T-helper 2 cell (primary cell): ENCODE results near the gene RPS19BP1.

Source experiments
- DNase-seq, 5 experiments: peaks; one replicate each; pipeline versions ENCODE4 v3.0.0 to v3.0.0-alpha.2; 2012 to 2022
- total RNA-seq, 2 donors: gene quantifications; one replicate each; lab custom pipeline; 2026; lab: John Stamatoyannopoulos, UW

The RPS19BP1 gene, protein sequence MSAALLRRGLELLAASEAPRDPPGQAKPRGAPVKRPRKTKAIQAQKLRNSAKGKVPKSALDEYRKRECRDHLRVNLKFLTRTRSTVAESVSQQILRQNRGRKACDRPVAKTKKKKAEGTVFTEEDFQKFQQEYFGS
- 37.3 to 42.1 reads per million in 2 donors for total RNA-seq

DNA sequence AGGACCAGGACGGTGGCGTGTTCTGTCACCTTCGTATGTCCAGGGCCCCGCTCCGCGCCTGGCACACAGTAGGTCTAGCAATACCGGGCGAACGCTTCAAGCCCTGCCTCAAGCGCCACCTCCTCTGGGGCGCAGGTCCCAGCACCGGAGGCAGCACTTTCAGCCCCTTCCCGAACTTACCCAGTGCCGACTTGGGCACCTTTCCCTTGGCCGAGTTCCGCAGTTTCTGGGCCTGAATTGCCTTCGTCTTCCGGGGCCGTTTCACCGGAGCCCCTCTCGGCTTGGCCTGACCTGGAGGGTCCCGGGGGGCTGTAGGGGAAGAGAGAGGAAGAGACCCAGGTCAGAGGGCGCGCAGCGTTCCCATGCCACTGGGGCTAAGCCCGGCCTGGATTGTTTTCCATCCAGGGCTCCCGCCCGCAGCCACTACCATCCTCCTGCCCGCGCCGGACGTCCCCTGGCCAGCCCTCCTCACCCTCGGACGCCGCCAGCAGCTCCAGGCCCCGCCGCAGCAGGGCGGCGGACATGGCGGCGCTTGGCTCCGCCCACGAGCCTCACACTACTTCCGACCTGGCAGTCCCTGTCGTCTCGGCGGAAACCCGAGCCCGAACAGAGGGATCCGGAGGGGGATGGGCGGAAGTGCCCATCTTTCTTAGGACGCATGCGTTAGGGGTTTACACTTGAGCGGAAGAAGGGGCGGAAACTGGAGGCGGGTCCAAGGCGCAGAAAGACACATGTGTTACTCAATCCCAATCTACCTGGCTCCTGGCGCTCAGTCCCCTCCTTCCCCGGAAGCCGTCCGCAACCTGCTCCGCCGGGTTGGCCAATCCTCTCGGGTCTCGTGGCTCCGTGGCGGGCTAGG, at the start of gene RPS19BP1:
RPS19BP1 (minus strand) TSS at position 534 of the 859 bp plus-strand sequence; CDS start at position 524, 10 bp downstream.
- DNase-seq: peak; percentile 94 to 100 (median 99)

DNA sequence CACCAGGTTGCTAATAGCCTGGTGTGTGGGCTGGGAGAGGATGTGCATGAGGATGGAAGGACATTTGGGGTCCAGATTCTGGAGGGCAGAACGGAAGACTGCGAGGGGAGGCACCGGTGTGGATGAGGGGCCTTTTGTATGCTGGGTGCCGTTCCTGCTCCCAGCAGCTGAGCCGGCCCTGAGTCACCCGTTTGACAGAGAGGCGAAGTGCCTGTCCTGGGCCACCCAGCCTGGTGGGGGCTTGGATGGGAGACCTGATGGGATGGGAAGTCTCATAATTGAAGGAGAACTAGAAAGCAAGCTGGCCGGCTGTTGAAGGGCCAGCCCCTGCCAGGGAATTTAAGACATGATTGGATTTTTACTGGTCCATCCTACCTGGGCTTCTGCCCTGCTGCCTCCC, 48.8 kb upstream of the RPS19BP1 start:
- DNase-seq: no peak

DNA sequence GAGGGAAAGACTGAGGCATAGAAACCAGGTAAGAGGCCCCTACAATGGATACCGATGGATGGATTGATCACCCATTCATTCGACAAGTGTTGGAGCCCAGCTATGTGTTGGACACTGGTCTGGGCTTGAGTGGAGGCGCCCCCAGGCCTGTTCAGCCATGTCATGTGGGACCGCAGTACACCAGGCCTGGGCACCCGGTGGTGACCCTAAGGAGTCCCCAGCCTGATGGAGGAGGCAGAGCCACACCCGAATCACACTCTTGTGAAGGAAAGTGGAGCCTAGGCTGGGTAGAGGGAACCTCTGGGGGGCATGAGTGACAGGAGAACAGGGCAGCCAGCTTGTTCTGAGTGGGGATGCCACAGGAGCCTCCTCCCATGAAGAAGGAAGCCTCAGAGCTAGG, 48.2 kb upstream of the RPS19BP1 start:
- no peak for DNase-seq

DNA sequence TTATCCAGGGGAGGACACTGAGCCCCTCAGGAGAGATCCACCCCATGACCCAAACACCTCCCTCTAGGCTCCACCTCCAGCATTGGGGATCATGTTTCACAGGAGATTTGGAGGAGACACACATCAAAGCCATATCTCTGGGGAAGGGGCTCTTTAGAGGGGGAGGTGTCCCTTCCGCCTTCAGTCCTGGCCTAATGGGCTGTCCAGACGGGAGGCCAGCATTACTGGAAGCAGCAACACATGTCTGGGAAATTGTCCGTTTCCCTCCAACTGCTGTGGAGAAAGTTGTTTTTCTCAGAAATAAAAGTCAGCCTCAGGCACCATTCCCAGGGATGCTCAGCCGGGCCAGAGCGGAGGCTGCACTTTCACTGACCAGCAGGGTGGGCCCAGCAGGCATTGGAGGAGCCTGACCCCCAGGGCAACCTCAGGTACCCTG, 47.5 kb upstream of the RPS19BP1 start:
- DNase-seq: no peak

DNA sequence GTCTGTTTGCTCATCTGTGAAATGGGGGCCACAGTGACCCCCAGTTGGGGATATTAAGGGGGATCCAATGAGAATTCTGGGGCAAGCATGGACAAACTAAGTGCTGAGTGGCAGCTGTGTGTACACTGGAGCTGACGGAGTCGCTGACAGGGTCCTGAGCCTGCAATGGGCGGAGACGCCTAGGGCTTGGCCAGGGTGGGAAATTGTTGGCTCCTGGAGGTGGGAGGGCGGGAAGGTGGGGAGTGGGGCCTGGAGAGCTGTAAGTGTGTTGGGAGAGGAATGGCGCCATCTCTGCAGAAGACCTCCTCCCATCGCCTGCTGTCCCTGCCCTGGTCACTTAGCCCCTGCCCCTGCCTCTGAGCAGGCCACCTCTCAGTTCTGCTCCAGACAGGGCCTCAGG, 45.4 kb upstream of the RPS19BP1 start:
- no peak for DNase-seq

DNA sequence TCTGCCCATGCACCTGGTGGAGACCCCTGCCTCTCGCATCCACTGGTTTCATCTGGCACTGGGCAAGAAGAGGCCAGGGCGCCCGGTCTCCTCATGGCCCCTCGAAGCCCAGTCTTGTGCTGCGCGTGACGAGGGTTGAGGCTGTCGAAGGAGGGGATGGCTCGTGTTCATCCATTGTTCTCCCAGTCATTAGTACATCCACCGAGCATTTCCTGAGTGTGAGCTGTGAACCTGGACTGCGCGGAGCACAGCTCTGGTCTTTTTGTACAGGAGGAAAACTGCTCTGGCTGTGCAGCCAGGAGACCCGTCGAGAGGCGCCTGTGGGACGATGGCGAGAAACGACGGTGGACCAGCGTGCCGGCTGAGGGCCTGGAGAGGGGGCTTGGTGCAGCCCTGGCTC, 44.8 kb upstream of the RPS19BP1 start:
- no peak for DNase-seq

DNA sequence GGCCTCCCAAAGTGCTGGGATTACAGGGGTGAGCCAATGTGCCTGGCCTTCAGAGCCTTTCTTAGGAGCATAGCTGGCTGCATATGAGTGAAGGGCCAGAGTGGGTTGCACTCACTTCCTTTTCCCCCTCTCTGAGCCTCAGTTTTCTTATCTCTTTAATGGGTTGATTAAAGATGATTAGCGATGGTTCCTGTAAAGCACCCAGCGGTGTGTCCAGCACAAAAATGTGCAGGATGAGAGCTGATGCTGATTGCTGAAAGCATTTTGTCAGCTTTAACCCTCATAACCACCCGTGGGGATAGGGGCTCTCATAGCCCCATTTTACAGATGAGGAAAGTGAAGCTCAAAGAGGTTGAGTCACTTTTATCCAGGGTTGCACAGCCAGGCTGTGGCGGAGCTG, 43.5 kb upstream of the RPS19BP1 start:
- DNase-seq: no peak

DNA sequence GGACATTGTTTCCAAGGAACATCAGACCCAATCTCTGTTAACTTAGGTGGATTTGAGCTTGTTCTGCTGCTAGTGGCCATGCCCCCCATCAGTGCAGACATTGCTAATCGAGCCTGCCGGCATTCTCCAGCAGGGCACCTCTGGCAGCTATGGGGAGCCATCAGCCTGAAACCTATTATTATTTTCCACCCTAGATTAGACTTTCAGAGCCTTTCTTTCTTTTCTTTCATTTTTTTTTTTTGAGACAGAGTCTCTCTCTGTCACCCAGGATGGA, 42.9 kb upstream of the RPS19BP1 start:
- no peak for DNase-seq

DNA sequence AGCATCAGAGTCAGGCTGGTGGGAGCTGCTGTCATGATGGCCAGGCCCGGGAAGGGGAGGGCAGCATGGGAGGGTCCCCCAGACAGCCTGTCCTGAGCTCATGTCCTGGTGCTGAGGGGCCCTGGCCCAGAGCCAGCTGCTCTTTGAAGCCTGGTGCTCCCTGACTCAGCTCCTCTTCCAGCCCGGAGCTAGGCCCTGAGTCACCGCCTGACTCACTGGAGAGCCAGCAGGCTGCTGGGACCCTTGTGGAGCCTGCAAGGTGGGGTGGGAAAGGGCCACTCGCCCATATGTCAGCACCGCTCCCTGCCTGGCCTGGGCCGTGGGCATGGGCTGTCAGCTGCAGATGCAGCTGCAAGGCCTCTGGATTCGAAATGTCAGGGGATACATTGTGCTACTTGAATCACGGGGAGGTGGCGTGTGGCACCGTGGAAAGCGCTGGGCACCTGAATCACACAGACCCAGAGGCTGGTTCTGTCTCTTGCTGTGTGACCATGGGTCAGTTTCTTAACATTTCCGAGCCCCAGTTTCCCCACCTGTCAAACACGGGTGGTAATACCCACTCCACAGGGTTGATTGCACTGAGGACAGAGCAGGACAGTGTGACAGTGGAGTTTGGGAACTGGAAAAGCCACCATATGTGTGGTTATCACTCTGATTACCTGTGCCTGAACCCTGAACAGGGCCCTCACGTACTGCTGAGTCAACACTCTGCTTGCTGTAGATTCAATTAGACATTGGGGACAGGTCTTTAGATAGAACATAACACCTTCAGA, 42.4 kb upstream of the RPS19BP1 start:
- no peak for DNase-seq

DNA sequence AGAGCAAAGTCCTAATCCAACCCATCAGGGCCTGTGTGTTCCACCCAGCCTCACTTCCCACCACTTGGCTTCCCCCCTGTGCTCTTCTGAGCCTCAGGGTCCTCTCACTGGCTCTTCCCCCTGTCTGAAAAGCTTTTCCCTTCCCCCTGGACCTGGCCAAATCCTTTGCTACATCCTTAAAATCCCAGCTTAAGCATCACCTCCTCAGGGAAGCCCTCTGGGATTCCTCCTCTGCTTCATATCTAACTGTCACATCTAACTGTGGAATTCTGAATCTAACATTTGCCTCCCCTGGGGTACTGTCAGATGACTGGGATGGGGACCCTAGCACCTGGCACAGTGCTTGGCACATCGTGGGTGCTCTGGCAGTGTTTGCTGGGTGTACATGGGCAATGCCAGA, 39.0 kb upstream of the RPS19BP1 start:
- no peak for DNase-seq

DNA sequence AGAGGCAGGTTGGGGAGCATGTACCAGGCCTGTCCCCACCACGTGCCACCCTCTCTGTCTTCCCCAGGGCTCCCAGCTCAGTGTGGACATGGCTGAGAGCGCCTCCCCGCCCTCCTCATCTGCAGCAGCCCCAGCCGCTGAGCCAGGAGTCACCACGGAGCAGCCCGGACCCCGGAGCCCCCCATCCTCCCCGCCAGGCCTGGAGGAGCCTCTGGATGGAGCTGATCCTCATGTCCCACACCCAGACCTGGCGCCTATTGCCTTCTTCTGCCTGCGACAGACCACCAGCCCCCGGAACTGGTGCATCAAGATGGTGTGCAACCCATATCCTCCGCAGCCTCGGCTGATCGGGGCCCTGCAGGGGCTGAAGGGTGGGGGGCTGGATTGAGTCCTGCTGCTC, 38.1 kb upstream of the RPS19BP1 start, which contains the start of gene CACNA1I:
CACNA1I (plus strand) TSS at position 89 of the 400 bp plus-strand sequence; CDS start at position 89, 0 bp downstream.
- DNase-seq: no peak

DNA sequence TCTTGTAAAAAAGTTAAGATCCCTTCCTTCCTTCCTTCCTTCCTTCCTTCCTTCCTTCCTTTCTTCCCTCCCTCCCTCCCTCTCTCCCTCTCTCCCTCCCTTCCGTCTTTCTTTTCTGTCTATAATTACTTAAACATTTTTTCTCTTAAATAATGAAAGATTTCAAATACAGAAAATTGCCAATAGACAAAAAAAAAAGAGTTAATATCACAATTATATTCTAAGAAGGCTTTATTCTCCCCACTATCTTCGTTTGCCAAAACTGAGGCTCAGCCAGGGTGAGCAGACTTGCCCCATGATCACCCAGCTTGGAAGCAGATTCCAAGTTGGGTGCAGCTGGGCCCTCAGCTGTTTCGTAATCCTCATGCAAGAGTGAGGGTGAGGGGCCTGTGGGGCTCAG, 37.7 kb upstream of the RPS19BP1 start:
- no peak for DNase-seq

DNA sequence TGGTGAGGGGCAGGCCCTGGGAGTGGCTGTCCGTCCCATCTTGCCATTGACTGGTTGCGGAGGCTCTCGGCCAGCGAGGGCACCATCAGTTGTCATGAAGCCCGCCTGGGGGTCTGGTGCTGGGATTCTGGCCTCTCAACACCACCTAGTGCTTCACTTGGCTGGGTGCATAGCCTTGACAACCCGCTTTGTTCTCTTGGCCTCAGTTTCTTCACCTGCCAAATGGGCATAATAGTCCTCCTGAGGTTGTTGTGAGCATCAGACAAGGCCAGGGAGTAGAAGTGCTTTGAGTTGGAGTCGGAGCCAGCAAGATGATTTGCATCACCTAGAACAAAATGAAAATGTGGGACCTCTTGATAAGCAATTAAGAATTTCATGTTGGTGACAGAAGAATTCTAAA, 36.5 kb upstream of the RPS19BP1 start:
- no peak for DNase-seq

DNA sequence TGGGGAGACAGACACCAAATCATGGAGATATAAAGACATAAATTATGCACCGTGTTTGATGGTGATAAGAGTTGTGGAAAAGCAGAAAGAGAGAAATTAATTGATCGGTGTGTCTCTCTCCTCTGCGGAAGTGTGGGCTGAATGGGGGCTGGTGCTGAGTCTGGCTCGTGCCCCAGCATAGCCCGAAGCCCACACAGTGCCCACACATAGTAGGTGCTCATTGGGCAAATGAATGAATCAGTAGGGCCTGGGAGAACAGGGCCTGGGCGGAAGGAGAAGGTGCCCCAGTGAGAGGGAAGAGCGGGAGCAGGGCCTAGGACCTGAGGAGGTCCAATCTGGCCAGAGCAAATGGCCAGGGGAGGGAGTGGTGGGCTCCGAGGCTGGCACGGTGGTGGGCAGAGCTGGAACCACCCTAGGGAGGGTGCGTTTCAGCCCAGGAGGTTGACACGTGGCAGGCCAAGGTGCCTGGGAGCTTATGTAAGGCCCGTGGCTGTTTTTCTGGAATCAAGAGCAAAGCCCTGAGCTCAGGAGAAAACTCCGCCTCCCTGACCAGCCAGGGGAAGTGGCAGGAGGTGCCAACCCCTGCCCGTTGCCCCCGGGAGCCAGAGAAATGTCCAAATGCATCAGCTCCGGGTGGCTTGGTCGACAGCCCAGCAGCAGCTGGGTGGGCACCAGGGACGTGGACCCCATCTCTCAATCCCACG, 35.9 kb upstream of the RPS19BP1 start:
- no peak for DNase-seq

DNA sequence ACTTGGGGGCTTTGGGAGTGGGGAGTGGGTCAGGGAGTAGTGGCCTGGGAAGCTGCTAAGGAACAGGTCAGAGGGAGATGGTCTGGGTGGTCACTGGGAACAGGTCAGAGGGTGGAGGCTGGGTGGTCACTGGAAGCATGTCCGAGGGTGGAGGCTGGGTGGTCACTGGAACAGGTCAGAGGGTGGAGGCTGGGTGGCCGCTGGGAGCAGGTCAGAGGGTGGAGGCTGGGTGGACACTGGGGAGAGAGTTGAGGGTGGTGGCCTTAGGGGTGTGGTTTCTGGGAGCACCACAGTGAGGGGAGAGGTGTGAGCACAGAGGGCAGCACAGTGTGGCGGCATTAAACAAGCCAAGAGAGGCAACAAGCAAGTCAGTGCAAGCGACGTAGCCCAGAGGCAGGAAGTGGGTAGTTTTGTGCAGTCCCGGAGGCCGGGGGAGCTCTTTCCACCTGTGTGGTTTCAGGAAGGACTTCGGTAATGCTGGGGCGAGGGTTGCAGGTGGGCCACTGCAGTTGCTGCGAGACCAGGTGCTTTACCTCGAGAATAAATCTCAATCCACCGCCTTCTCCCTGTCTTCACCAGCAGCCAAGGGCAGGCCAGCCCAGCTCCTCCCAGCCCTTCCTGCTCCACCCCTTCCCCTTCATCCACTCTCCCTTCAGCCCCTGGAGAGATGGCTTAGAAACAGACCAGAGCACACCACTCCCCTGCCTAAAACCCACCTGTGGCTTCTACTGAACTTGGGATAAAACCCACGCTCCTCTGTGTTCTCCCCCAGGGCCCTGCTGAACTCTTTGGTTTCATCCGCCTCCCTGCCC, 34.8 kb upstream of the RPS19BP1 start:
- peak in 3 of 5 experiments; percentile 15 to 86 (median 17) for DNase-seq

DNA sequence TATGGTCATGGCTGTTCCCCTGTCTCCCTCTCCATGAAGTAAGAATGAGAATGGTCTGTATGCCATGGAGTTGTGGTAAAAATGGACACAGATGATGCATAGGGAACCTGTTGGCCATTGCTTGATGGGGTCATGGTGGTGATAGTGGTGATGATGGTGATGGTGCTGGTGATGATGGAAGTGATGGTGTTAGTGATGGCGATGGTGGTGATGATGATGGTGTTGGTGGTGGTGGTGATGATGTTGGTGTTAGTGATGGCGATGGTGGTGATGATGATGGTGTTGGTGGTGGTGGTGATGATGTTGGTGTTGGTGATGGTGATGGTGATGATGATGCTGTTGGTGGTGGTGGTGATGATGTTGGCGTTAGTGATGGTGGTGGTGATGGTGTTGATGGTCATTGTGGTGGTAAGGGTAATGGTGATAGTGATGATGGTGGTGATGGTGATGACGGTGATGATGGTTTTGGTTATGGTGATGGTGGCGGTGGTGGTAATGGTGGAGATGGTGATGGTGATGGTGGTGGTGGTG, 32.9 kb upstream of the RPS19BP1 start:
- no peak for DNase-seq

DNA sequence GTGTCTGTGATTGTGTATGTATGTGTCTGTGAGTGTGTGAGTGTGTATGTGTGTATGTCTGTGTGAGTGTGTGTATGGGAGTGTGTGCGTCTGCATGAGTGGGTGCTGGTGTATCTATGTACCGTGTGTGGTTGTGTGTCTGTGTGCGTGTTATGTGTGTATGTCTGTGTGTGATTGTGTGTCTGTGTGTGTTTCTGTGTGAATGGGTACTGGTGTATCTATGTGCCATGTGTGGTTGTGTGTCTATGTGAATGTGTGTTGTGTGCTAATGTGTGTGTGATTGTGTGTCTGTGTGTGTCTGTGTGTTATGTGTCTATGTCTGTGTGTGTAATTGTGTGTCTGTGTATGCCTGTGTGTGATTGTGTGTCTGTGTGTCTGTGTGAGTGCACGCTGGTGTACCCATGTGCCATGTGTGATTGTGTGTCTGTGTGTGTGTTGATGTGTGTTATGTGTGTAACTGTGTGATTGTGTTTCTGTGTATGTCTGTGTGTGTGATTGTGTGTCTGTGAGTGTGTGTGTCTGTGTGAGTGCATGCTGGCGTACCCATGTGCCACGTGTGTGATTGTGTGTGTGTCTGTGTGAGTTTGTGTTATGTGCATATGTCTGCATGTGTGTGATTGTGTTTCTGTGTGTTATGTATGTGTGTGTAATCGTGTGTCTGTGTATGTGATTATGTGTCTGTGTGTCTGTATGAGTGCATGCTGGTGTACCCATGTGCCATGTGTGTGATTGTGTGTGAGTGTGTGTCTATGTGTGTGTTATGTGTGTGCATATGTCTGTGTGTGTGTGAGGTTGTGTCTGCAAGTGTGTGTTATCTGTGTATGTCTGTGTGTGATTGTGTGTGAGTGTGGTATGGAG, 31.3 kb upstream of the RPS19BP1 start:
- no peak for DNase-seq

DNA sequence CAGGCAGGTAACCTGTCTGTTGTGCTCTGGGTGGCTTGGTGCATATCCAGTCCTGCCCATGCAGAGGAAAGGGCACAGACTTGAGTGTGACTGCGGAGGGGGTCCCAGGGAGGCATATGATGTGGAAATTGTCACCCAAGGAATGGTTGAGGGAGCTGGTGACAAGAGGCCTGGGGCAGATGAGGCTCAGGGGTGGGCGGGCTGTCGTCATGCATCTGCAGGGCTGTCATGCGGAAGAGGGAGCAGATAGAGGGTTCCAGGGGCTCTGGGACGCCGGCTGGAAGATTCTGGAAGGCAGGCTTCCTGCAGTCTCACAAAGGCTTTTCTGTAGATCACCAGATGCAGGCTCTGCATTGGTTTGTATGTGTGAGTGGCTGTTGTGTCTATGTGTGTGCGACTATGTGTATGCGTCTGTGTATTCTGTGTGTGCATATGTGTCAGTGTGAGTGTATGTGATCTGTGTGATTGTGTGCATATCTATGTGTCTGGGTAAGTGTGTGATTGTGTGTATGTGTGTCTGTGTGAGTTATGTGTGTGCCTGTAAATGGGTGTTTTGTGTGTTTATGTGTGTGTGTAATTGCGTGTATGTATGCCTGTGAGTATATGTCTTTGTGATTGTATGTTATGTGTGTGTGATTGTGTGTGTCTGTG, 30.4 kb upstream of the RPS19BP1 start:
- no peak for DNase-seq

DNA sequence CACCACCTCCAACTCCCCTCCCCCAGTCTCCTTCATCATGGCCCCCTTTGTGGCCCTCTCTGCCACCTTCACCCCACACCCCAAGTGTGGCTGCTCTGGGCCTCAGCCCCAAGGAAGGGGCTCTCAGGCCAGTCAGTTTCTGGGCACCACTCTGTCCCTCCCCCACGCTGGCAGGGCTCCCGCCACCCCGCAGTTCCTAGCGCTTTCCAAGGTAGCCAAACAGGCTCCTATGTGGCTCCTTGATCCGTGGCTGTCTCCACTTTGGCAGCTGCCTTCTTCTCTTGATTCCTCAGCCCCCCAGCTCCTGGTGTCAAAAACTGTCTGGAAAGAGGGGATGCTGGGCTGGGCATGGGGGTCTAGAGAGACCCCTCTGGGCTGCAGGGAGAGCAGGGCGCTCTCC, 27.6 kb upstream of the RPS19BP1 start:
- DNase-seq: no peak

DNA sequence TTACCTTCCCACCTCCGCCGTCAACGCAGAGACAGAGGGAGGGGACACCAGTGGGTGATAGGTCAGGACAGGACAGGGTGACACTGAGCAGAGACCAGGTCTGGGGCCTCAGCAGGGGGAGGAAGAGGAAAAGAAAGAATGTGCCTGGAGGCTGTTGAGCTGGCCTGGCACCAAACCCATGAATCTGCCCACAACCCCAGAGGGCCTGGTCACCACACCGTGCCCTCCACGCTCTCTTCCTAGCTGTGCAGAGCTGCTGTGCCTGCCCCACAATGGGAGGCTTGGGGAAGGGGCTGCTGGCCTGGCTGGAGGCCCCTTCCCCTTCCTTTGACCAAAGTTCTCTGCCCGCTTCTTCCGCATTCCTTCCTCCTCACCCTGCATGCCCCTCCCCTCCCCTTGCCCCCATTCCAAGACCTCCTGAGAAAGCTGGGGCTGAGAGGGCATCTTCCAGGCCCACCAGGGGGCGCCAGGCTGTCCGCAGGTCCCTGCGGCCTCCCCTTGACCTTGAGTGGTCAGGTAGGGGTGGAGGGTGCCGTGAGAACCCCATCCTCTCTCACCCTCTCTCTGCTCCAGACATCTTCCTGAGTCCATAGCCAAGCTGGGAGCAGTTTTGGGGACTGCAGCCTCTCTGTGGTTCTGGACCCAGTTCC, 27.0 kb upstream of the RPS19BP1 start:
- no peak for DNase-seq
